Measurements from ENCODE around the gene PRRT4. TPM values are rescaled to one million over a fixed set of nuclear protein-coding genes. Genes with fewer than 3 reads are reported as not detected.
A peak's percentile ranks its signal among the peaks of the same experiment; 100 is the strongest.

The PRRT4 gene
- total RNA-seq, 2 experiments from 2014 or later = 0.18 to 0.27 TPM

GRCh38 chr7:128387216-128388144 is 26.0 kb upstream of the PRRT4 start:
- no peak overlapping the region for H3K27ac Mint-ChIP-seq
- H3K4me3 Mint-ChIP-seq = no peak overlapping the region
- DNase-seq = peak; percentile 65
- H3K36me3 Mint-ChIP-seq = no peaks in the 10 kb centered on the region
- H3K27me3 Mint-ChIP-seq = peaks cover 10% of the 10 kb centered on the region
- H3K9me3 Mint-ChIP-seq = no peaks in the 10 kb centered on the region
- peaks cover 2% of the 10 kb centered on the region for H3K4me1 Mint-ChIP-seq

GRCh38 chr7:128385988-128386925 is 24.8 kb upstream of the PRRT4 start:
- no peaks in the 10 kb centered on the region for H3K9me3 Mint-ChIP-seq
- peaks cover 10% of the 10 kb centered on the region for H3K27me3 Mint-ChIP-seq
- peaks cover 2% of the 10 kb centered on the region for H3K4me1 Mint-ChIP-seq
- no peak overlapping the region for H3K27ac Mint-ChIP-seq
- DNase-seq = no peak
- no peak overlapping the region for H3K4me3 Mint-ChIP-seq
- H3K36me3 Mint-ChIP-seq = no peaks in the 10 kb centered on the region

GRCh38 chr7:128384726-128385125 is 23.2 kb upstream of the PRRT4 start:
- peaks cover 10% of the 10 kb centered on the region for H3K27me3 Mint-ChIP-seq
- DNase-seq = no peak
- H3K9me3 Mint-ChIP-seq = no peaks in the 10 kb centered on the region
- no peaks in the 10 kb centered on the region for H3K36me3 Mint-ChIP-seq
- no peak overlapping the region for H3K27ac Mint-ChIP-seq
- H3K4me3 Mint-ChIP-seq = no peak overlapping the region
- no peaks in the 10 kb centered on the region for H3K4me1 Mint-ChIP-seq

GRCh38 chr7:128383776-128384175 is 22.3 kb upstream of the PRRT4 start:
- no peak for DNase-seq
- no peaks in the 10 kb centered on the region for H3K36me3 Mint-ChIP-seq
- no peaks in the 10 kb centered on the region for H3K4me1 Mint-ChIP-seq
- no peak overlapping the region for H3K4me3 Mint-ChIP-seq
- H3K9me3 Mint-ChIP-seq = no peaks in the 10 kb centered on the region
- peaks cover 10% of the 10 kb centered on the region for H3K27me3 Mint-ChIP-seq
- no peak overlapping the region for H3K27ac Mint-ChIP-seq

- Mint-ChIP-seq H3K27ac (no peak overlapping the region), H3K9me3 (no peaks in the 10 kb centered on the region), H3K4me3 (no peak overlapping the region), H3K27me3 (no peaks in the 10 kb centered on the region), H3K36me3 (no peaks in the 10 kb centered on the region), H3K4me1 (no peaks in the 10 kb centered on the region)
- peak; percentile 44 for DNase-seq
These were observed 19.8 kb upstream of the PRRT4 start for GRCh38 chr7:128381161-128381821.

GRCh38 chr7:128380483-128381106 is 19.1 kb upstream of the PRRT4 start:
- Mint-ChIP-seq H3K27me3 (no peaks in the 10 kb centered on the region), H3K4me3 (no peak overlapping the region), H3K36me3 (no peaks in the 10 kb centered on the region), H3K4me1 (no peaks in the 10 kb centered on the region), H3K27ac (no peak overlapping the region), H3K9me3 (no peaks in the 10 kb centered on the region)
- DNase-seq = no peak

GRCh38 chr7:128379900-128380479 is 18.5 kb upstream of the PRRT4 start:
- Mint-ChIP-seq H3K4me3 (no peak overlapping the region), H3K9me3 (no peaks in the 10 kb centered on the region), H3K4me1 (no peaks in the 10 kb centered on the region), H3K36me3 (no peaks in the 10 kb centered on the region), H3K27ac (no peak overlapping the region), H3K27me3 (no peaks in the 10 kb centered on the region)
- DNase-seq = no peak

GRCh38 chr7:128378637-128379036 is 17.1 kb upstream of the PRRT4 start:
- H3K9me3 Mint-ChIP-seq = no peaks in the 10 kb centered on the region
- H3K27me3 Mint-ChIP-seq = no peaks in the 10 kb centered on the region
- no peak overlapping the region for H3K4me3 Mint-ChIP-seq
- no peaks in the 10 kb centered on the region for H3K36me3 Mint-ChIP-seq
- DNase-seq = no peak
- no peaks in the 10 kb centered on the region for H3K4me1 Mint-ChIP-seq
- no peak overlapping the region for H3K27ac Mint-ChIP-seq

GRCh38 chr7:128376077-128376476 is 14.6 kb upstream of the PRRT4 start:
- Mint-ChIP-seq H3K27me3 (peaks cover 6% of the 10 kb centered on the region), H3K4me3 (no peak overlapping the region), H3K4me1 (no peaks in the 10 kb centered on the region), H3K9me3 (no peaks in the 10 kb centered on the region), H3K27ac (no peak overlapping the region), H3K36me3 (no peaks in the 10 kb centered on the region)
- no peak for DNase-seq

- no peak overlapping the region for H3K27ac Mint-ChIP-seq
- H3K4me1 Mint-ChIP-seq = no peaks in the 10 kb centered on the region
These were observed 12.6 kb upstream of the PRRT4 start for GRCh38 chr7:128374041-128374440.

GRCh38 chr7:128373606-128374005 is 12.1 kb upstream of the PRRT4 start:
- peaks cover 12% of the 10 kb centered on the region for H3K27me3 Mint-ChIP-seq
- DNase-seq = no peak

More at GRCh38 chr7:128374041-128374440, 12.6 kb upstream of the PRRT4 start:
- Mint-ChIP-seq H3K9me3 (no peaks in the 10 kb centered on the region), H3K36me3 (no peaks in the 10 kb centered on the region), H3K27me3 (peaks cover 10% of the 10 kb centered on the region), H3K4me3 (no peak overlapping the region)
- no peak for DNase-seq

GRCh38 chr7:128370491-128370890 is 9.0 kb upstream of the PRRT4 start:
- Mint-ChIP-seq H3K4me1 (no peaks in the 10 kb centered on the region), H3K27me3 (peaks cover 25% of the 10 kb centered on the region), H3K9me3 (no peaks in the 10 kb centered on the region), H3K27ac (no peak overlapping the region), H3K36me3 (no peaks in the 10 kb centered on the region), H3K4me3 (no peak overlapping the region)
- no peak for DNase-seq

More at GRCh38 chr7:128373606-128374005, 12.1 kb upstream of the PRRT4 start:
- Mint-ChIP-seq H3K36me3 (no peaks in the 10 kb centered on the region), H3K4me1 (no peaks in the 10 kb centered on the region), H3K9me3 (no peaks in the 10 kb centered on the region), H3K27ac (no peak overlapping the region), H3K4me3 (no peak overlapping the region)

GRCh38 chr7:128366986-128367385 is 5.5 kb upstream of the PRRT4 start:
- H3K36me3 Mint-ChIP-seq = no peaks in the 10 kb centered on the region

GRCh38 chr7:128366300-128366699 is 4.8 kb upstream of the PRRT4 start:
- H3K4me3 Mint-ChIP-seq = no peak overlapping the region
- no peaks in the 10 kb centered on the region for H3K36me3 Mint-ChIP-seq
- H3K9me3 Mint-ChIP-seq = no peaks in the 10 kb centered on the region
- no peak overlapping the region for H3K27ac Mint-ChIP-seq
- H3K27me3 Mint-ChIP-seq = peaks cover 61% of the 10 kb centered on the region
- no peak for DNase-seq
- H3K4me1 Mint-ChIP-seq = peaks cover 12% of the 10 kb centered on the region

More at GRCh38 chr7:128366986-128367385, 5.5 kb upstream of the PRRT4 start:
- DNase-seq = no peak
- H3K4me1 Mint-ChIP-seq = peaks cover 9% of the 10 kb centered on the region
- no peaks in the 10 kb centered on the region for H3K9me3 Mint-ChIP-seq
- no peak overlapping the region for H3K27ac Mint-ChIP-seq
- H3K4me3 Mint-ChIP-seq = no peak overlapping the region
- H3K27me3 Mint-ChIP-seq = peaks cover 60% of the 10 kb centered on the region
